ENCODE data around the gene IFT25. TPM values are rescaled to one million over a fixed set of nuclear protein-coding genes. Genes with fewer than 3 reads are reported as not detected.

The IFT25 gene
- total and polyA plus RNA-seq, 2 of the 13 experiments (the other 11 are each of a cell fraction or from before 2014, with no cell fraction given), result 19.7 to 48.0 TPM

- TF ChIP-seq ZBTB39 (CRISPR knock-in tag; IDR thresholded peaks at IDR 0.05), result no peak
- TF ChIP-seq HOXA5 (CRISPR knock-in tag; IDR thresholded peaks at IDR 0.05), result peak; percentile 36
- TF ChIP-seq PHF21A (CRISPR knock-in tag; IDR thresholded peaks at IDR 0.05), result peak; percentile 33; the same call in 1 of the 2 replicates
- peak; percentile 40; the same call in 1 of the 2 replicates for TF ChIP-seq SIX4 (CRISPR knock-in tag; IDR thresholded peaks at IDR 0.05)
- TF ChIP-seq ZNF253 (CRISPR knock-in tag; IDR thresholded peaks at IDR 0.05; ENCODE audit: borderline replicate concordance), result no peak
- 0 out of 2 replicates have a peak, but pooled peaks have one; percentile 39 for TF ChIP-seq ZNF317 (CRISPR knock-in tag; IDR thresholded peaks at IDR 0.05)
- TF ChIP-seq ZBTB2 (CRISPR knock-in tag; IDR thresholded peaks at IDR 0.05; ENCODE audit: low read depth), result 0 out of 2 replicates have a peak, but pooled peaks have one; percentile 36
- TF ChIP-seq ZNF343 (CRISPR knock-in tag; IDR thresholded peaks at IDR 0.05), result no peak
- TF ChIP-seq SOX6 (IDR thresholded peaks at IDR 0.05), result no peak
- peak; percentile 51; the same call in 1 of the 2 replicates for TF ChIP-seq SOX6 (CRISPR knock-in tag; IDR thresholded peaks at IDR 0.05)
- TF ChIP-seq NKX3-1 (CRISPR knock-in tag; IDR thresholded peaks at IDR 0.05), result no peak
- TF ChIP-seq ZHX2 (IDR thresholded peaks at IDR 0.05; ENCODE audit: low read depth), result no peak
- no peak for TF ChIP-seq ZHX2 (CRISPR knock-in tag; IDR thresholded peaks at IDR 0.05; ENCODE audit: borderline replicate concordance)
- no peak for TF ChIP-seq ZFP90 (CRISPR knock-in tag; IDR thresholded peaks at IDR 0.05; ENCODE audit: borderline replicate concordance)
- no peak for TF ChIP-seq ZNF83 (CRISPR knock-in tag; IDR thresholded peaks at IDR 0.05; ENCODE audit: borderline replicate concordance)
- no peak for TF ChIP-seq ZNF639 (CRISPR knock-in tag; conservative IDR thresholded peaks at IDR 0.05)
- no peak; the same call in 1 of the 2 replicates for TF ChIP-seq TOE1 (CRISPR knock-in tag; IDR thresholded peaks at IDR 0.05)
Observed at GRCh38 chr1:53945433-53946251, at the start of gene IFT25 (continued).

Measured in HepG2 (cell line).